NCI-H1436 treated with DMSO at 0.1 percent for 48 hours (cell line): Measurements from ENCODE around the gene KCNJ13.
"Not testable (repeated sequence)": the region's sequence is repeated elsewhere in the genome, so short reads cannot be mapped to it uniquely, and the experiment has no call there.

Experiments
- DNase-seq: peaks from one replicate; lab custom pipeline; 2025; lab: John Stamatoyannopoulos, UW

Gene KCNJ13

DNA sequence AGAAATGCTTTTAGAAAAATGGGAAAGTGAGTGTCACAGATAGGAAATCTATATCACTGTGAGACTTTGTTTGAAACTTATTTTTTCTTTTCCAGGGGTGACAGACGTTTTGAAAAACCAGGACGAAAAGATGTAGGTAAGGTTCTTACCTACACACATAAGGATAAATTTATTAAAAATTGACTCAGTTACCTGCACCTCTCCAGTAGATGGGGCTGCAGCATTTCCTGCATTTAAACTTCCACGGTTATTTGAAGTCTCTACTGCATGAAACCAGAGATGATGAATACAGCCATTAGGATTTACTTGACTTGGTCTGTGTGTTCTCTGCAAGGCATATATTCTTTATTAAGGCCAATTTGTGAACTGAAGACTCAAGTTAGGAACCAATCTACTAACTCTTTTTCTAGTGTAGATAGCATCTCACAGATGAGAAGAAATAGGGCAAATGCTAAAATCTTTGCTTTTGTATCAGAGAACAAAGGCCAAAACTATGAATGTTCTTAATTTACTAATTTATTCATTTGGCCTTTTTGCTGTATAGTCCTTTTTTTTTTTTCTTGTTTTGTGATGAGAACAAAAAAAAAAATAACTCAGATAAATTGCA, 15.0 kb downstream of the KCNJ13 start:
- DNase-seq: no peak

DNA sequence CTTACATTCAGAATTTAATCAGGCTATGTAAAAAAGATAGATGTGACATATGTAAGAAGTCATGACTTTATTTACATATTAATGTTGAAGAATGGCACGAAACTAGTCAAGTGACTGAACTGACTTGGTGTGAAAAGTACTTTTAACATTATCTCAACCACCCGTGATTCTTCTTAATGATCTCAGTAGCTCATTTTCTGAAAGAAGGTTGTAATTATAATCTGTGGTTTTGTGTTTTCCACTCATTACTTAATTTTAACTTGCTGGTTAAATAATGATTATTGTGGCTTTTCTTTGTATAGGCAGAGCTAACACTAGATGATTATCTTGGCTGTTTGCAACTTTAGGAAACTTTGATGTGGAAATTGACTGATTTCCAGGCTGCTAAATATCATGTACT, 18.5 kb downstream of the KCNJ13 start:
- DNase-seq: no peak

DNA sequence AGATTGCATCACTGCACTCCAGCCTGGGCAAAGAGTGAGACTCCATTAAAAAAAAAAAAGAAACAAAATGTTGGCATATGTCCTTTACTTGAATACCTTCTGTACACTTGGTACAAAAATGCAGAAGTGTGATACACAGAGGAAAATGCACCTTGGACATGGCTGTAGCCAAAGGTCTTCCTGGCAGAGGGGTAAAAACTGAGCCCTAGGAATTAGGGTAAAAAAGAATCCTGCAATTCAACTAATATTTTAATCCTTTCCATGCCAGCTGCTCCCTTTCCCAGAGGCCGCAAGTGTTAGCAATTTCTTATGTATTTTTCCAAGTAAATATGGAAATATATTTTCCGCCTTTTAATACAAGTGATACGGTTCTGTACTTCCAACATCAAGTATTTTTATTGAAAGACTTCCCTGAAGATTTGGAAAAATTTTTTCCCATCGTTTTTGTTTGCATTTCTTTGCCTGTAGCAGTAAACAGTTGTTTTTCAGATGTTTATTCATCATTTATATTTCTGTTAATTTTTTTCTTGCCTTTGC, 26.2 kb downstream of the KCNJ13 start:
- DNase-seq: no peak

DNA sequence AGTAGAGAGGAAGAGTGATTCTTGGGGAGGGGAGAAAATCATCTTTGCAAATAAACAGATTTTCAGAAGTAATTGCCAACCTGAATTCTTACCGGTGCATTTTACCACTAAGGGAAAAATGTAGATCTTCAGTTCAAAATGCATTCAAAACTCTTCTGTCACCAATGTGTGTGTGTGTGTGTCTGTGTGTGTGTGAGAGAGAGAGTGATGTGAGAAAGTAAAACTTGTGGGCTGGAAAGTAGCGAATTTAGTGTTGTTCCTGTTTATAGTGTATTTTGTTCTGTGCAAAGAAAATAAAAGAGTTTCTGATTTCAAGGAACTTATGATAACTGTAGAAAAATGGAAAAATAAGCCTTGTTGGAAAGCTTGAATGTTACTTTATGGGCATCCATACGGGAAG, 27.0 kb downstream of the KCNJ13 start:
- DNase-seq: no peak

DNA sequence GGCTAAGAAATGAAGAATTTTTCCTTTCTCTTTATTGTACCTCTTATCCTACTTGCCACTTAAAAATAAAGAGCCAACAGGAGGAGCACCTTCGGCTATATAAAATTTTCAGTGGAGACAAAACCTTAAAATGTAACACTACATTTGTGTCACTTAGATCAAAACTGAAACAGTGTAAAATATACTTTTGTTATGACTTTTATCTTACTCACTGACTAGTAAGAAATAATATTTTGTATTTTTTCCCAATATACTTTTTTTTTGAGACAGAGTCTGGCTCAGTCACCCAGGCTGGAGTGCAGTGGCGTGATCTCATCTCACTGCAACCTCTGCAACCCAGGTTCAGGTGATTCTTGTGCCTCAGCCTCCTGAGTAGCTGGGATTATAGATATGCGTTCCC, 28.3 kb downstream of the KCNJ13 start:
- DNase-seq: no peak

- no peak for DNase-seq
These were observed 31.4 kb downstream of the KCNJ13 start for GRCh38 chr2:232744963-232745362.

DNA sequence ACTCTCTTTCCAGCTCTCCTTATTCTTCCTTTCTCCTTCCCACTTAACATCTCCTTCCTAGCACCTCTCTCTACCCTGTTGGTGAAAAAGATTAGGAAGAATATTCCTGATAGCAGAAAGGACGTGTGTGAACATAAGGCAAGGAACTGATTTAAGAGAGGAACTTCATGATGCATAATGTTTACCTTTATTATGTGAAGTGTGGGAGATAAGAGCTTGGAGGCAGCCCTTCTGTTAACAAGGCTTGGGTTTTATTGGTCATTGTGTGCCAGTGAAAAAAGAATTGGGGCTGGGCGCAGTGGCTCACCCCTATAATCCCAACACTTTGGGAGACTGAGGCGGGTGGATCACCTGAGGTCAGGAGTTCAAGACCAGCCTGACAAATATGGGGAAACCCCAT, 34.4 kb downstream of the KCNJ13 start:
- DNase-seq: no peak

DNA sequence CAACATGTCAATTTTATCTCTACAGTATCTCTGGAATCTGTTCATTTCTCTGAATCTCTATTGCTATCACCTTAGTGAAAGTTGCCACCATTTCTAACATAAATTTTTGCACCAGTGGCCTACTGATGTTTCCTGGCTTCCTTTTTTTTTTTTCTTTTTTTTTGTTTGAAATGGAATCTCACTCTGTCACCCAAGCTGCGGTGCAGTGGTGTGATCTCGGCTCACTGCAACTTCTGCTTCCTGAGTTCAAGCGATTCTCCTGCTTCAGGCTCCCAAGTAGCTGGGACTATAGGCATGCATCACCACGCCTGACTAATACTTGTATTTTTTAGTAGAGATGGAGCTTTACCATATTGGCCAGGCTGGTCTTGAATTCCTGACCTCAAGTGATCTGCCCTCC, 35.1 kb downstream of the KCNJ13 start:
- no peak for DNase-seq

DNA sequence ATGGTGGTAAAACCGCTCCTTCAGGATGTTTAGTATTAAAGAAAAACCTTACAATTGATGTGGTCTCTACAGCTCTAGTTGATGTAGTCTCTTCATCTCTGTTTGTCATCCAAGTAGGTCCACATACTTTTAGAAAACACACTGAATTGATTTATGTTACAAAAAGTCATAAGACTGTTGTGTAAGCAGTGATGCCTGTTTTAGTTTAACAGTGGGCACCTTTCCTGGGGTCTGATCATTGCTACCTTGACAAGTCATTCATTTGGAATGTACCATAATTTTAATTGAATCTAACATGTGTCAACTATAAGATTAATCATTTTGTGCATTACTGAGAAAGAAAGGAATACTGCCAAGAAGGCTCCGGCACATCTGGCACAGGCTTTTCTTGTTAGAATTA, 44.9 kb downstream of the KCNJ13 start:
- DNase-seq: no peak

- no peak for DNase-seq
These were observed 47.6 kb downstream of the KCNJ13 start for GRCh38 chr2:232728785-232729184.

DNA sequence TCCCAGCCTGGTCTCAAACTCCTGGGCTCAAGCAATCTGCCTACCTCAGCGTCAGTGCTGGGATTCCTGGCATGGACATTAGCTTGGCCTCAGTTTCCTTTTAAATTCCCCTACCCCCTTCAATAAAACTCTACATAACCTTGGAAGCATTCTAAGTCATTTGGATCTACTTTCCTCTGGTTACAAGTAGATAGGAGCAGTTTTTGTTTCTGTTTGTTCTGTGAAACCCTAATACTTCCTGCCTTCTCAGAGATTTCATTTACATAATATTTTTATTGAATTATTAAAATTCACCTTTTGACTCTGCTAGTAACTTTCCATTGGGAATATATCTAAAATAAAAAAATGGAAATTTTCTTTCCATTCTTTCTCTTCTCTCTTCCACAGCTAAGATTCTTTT, 53.3 kb downstream of the KCNJ13 start:
- no peak for DNase-seq

- no peak for DNase-seq
These were observed 54.5 kb downstream of the KCNJ13 start for GRCh38 chr2:232721882-232722281.

GRCh38 chr2:232721261-232721660, 55.1 kb downstream of the KCNJ13 start:
- DNase-seq: no peak

GRCh38 chr2:232720056-232720455, 56.3 kb downstream of the KCNJ13 start:
- DNase-seq: not testable (repeated sequence)
